ENCODE measurements around the gene SLC22A2.

SLC22A2 gene

DNA sequence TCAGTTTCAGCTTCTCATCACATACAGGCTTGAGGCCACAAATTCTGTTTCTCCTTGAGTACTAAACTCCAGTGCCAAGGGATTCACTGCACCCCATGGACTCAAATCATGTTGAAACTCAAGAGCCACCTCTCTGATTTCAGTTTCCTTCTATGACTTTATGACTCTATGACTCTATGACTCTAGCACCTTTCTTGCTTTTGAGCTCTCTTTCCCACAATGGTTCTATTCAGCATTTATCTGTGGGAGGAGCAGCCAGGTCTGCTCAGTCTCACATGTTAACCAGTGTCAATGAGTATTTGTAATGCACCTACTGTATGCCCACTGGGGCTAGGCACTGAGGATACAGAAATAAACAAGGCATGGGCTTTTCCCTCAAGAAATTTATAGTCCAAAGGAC, 14.6 kb upstream of the SLC22A2 start:
- DNase-seq = no peak

DNA sequence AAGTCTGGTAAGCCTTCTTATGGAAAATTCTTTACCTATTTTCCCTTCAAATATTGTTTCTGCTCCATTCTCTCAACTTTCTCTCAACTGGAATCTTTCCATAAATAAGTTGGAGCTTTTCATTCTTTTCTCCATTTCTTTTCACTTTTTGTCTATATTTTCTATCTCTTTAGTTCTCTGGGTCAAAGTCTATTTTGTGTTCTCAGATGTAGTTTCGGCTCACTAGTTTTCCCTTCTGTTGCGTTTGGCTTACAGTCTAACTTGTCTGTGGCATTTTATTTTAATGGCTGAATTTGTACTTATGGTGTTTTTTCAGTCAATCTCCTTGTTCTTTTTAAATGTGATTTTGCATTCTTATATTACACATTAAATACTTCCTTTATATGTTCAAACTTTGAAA, 14.1 kb upstream of the SLC22A2 start:
- no peak for DNase-seq

DNA sequence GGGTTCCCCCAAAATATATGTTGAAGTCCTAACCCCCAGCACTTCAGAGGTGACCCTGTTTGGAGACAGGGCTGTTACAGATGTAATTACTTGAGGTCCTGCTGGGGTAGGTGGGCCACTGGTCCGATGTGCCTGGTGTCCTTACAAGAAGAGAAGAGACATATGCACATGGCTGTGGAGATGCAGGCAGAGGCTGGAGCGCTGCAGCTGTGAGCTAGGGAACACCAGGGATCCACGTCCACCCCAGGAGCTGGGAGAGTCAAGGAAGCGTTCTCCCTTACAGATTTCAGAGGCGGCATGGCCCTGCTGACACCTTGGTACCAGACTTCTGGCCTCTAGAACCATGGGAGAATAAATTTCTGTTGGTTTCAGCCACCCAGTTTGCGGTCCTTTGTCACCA, 11.7 kb upstream of the SLC22A2 start:
- no peak for DNase-seq

DNA sequence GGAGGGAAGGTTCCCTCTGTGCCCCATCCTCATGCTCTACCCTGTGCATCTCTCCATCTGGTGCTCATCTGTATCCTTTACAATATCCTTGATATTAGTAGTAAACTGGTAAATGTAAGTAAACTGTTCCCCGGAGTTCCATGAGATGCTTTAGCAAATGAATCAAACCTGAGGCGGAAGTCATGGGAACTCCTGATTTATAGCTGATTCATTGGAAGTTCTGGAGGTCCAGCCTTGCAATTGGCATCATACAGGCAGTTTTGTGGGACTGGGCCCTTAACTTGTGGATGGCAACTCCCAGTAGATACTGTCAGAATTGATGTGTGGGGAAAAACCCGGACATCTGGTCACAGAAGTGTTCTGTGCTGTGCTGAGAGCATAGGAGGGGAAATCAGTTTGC, 11.2 kb upstream of the SLC22A2 start:
- no peak for DNase-seq

DNA sequence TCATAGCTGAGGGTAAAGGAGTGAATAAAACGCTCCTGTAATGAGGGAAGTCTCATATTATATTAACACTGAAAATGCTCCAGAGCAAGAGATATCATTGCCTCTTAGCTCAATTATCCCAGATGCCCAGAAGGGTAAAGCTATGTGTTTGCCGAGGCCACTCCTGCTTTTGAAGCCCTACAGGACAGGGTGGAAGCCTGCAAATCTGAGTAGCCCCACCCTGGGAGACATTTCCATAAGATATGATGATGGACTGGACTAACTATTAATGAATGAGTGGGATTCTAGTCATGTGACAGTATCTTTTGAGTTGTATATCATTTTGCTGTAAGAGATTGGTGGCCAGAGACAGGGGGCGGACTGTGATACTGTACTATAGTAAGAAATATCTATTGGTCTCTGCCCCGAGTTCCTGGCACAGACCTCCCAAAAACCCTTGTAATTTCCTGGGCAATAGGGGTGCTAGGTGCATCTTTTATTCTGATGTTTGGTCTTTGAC, 10.5 kb upstream of the SLC22A2 start:
- no peak for DNase-seq

DNA sequence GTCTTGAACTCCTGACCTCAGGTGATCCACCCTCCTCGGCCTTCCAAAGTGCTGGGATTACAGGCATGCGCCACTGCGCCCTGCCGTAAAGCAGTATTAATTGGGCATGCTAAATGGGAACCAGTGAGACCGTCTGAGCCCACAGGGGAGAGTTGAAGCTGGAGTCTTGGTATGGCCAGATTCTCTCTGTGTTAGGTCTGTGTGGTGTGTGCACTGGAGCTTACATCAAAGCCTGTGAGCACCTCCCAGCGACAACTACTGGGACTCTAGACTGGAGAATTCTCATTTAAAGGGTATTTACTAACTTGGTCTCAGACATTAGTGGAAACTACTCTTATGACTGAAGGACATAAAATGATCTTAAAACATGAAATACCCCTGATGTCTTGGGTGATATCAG, 8.5 kb upstream of the SLC22A2 start:
- DNase-seq = no peak

DNA sequence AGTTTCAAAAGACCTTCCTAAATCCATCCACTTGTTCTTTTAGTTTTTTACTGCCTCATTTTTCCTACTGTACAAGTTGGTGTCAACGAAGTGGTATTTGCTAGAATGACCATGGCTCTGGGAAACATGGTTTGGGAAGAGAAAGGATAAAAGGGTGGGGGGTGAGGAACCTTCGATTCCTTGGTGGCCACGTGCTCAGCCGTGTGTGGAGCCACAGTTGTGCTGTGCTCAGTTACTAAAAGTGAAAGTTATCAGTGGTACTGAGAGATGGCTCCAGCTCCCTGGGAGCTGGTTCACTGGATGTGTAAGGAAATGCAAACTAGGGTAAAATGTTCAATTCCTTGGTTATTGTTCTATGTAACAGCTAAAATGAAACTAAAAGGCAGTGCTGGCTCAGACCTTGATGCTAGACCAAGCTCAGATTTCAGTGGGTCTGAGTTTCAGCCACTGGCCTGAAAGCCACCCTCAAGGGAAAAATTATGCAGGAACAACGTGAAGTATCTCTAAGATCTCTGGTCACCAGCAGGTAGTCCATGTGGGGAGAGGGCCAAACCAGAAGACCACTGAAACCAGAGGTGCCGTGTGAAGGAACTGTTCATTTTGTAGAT, 7.4 kb upstream of the SLC22A2 start:
- DNase-seq = no peak

DNA sequence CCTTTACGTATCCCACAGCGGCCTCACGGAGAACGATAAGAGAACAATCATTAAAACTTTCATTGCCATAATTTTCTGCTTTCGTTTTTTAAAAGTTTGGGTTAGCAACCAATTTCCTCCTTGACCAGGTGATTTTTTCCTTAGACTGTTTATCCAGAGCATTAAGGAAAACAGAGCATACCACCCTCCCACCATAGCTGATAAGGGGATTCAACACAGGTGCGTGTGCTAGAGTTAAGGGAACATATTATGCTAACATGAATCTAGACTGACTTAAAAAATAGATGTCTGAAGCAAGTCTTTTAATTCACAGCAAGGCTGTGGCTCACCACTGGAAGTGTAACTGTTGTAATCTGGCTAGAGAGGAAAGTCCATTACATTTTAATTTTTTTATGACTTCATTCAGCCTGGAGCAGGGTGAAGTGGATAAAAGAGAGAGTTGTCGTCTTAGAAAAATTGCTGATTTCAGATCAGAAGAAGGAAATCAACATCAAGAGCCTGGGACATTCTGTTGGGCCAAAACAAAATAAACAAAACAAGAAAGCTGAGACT, 5.5 kb upstream of the SLC22A2 start:
- no peak for DNase-seq

DNA sequence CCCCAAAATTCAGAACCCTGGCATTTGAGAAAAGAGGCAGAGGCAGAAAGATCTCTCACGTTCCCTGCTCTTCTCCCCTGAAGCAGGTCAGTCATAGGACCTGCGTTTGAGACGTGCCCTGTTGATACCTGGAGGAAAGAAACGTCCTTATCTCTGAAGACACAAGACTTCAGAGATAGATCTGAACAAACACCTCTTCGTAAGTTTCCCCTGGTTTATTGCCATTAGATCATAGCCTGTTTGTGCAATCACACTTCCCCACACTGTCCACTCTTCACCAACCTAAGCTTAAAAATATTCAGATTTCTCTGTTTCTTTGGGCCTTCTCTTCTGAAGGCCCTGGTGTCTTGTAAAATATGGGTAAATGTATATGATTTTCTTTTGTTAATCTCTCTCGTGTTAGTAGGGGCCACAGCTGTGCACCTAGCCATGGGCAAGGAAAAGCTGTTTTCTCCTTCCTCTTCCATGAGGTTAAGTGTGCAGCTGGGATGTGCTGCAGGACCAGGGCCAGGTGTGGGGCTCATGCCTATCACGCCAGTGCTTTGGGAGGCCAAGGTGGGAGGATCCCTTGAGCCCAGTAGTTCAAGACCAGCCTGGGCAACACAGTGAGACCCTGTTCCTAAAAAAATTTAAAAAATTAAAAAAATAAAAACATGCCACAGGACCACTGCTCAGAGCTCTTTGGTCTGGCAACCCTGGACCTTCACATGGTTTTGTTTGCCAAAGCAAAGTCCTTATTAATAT, 4.7 kb upstream of the SLC22A2 start:
- no peak for DNase-seq

DNA sequence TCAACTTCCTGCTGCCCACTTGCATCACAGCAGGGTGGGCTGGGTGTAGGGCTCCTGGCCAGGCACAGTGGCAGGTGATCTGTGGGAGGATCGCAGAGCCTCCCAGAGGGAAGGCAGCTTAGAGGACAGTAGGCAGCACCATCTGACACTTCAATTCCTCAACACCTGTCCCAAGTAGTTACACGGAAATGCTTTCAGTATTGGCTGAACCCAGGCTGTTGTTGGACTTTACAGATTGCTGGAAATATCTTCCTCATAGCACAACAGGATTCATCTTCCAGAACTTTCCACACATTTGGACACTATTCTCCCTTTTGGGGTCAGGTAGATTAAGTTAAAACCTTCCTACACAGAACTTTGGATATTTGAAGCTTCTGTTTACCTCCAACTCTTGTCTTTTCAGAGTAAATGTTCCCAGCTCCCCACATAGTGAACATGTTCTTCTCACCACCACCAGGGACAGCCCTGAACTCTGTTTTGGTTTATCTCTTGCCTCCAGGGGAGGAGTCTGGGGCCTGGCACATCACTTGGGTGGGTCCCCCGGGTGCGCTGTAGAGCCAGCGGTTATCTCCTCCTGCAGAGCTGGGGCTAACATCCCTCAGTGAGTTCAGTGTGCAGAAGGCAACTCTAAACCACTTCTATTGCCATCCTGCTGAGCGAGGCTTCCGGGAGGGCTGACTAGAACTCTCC, 3.5 kb upstream of the SLC22A2 start:
- DNase-seq = no peak

DNA sequence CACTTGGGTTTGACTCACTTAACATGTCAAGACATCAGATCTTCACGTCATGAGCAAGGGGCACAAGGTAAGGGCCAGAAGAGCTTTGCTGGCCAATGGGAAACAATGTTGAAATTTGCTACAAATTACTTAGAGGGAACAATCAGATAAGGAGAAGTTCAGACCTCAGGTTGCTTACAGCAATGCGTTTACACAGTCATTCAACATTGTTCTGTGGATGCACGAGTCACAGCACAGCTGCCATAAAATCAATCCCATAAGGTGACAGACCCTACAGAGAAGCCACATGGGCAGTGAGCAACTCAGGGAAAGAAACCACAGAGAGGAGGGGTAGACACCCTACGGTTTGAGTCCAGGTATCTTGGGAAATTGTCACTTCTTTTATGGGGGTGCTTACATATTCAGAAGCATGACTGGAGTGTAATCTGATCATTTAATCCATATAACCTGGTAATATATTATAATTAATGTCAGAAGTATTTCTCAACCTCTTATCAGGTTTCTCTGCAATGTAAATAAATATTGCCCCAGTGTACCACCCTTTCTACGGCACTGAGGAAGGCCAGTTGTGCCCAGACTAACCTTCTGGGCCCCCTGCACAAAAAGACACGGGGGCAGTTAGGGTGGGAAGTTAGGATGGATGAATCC, 2.3 kb upstream of the SLC22A2 start:
- no peak for DNase-seq

DNA sequence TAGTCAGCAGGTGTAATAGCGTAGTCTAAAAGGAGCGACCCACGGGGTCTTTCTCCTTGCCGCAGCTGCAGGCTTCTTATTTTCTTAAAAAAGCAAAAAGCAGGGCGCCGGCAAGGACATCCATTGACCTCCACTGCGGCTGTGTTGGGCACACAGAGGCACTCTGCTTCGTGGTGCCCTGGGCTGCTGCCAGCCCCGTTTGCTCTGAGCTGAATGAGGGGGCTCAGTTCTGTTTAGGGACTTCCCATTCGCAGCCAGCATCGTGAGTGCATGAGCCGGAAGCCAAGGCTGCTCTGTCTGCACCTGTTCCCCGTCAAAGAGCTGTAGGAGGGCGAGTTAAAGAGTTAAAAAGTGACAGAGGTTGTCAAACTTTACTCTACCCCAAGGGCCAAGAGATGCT, 1.7 kb upstream of the SLC22A2 start:
- DNase-seq = no peak

DNA sequence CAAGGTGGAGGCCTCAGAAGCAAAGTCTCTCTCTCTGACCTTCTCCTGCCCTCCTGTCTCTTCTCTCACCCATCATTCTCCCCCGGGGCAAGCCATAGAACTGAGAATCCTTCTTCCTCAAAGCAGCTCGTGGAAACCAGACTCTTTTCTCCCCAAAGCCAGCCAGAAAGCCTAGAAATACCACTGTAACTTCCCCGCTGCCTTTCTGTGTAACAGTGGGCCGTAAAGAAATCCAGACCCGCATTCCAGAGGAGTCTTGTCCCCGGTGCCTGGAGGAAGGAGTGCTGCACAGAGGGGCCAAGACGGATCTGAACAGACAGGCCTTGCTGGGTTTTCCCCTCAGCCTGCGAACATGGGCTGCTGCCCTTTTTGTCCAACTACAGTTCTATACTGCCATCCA, 977 bp upstream of the SLC22A2 start:
- no peak for DNase-seq

DNA sequence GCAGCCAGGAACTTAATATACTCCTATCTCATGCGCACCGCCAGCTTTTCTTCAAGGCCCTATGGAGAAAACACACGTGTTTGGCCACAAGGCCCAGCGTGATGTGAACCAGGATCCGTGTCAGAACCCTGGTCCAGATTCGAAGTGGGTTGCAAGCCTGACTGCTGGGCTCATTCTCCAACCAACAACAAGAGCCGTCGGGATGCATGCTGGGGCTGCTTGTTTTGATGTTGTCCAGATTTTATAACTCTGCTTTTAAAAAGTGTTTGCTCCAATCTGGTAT, 463 bp upstream of the SLC22A2 start:
- DNase-seq = no peak

DNA sequence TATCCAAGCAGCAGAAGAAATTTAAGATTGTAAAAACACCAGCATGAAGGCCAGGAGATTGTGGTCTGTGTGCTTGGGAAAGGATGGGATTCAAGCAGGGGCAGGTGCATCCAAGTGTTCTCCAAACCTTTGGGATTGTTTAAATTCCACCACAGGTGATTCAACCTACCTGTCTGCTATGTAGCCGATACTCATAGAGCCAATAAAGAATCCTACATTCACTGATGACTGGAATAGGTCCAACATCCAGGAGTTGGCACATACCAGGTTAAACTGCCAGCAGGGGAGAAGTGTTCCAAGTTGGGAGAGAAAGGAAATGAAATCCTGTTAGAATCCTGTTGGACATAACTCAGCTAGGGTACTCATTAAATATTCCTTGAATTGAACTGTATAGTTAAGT, 2.2 kb downstream of the SLC22A2 start:
- no peak for DNase-seq

DNA sequence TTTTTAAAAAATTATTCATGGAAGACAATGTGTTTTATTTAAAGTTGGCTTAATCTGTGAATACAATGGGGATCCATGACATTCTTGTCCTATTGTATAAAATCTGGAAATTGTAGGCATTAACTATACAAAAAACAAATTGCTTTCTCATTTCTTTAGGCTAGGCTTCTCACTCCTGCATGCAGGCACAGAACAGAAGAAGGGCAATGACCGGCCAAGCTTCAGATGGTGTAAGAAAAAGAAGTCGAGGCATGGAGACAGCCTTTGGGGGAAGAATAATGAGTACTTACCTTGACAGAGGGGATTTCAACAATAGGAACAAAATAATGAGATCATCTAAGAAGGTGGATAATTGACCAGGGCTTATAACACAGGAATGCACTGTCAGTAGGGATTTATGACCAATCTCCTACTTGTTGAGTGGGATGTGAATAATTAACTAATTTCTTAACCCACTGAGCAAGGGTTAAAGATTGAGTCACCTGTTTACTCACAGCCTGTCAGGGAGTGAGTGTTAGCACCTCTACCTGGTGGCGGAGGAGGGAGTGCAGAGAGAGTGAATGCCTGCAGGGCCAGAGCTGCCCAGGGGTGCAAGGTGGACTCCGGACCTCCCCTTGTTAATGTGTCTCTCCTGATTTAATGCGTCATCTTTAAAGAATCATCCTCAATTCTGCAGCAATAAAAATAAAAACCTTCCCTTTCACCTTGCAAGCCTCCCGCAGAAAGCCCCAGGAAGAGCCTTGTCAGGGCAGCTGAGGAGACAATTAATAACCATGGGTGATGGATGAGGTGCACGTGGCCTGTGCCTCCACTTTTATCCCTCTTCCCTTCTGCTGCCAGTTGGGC, 3.9 kb downstream of the SLC22A2 start:
- DNase-seq = no peak

DNA sequence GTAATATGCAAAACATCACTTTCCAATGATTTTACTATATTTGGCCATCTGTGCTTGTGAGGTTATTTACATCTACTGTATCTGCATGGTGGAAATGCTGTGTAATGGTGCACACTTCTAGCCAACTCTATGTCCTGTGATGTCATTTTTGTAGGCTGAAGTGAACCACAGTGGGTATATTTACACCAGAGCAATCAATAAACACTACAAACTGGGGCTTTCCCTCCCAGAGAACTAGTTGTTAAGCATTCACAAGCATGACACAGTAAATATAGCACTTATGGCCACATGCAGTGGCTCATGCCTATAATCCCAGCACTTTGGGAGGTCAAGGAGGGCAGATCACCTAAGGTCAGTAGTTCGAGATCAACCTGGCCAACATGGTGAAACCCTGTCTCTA, 4.9 kb downstream of the SLC22A2 start:
- DNase-seq = no peak

DNA sequence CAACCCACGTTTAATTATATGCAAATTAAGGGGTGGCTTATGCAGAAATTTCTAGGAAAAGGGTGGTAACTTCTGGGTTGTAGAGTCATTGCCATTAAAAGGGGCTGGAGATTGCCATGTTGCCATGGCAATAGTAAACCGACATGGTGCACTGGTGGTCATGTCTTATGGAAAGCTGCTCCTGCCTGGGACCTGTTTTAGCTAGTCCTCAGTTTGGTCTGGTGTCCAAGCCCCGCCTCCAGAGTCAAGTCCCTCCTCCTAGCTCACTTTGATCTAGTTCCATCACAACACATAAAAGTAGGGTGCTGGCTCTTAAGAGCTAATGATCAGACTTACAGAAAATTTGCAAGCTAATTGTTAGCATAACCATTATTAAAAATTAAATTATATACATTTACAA, 5.3 kb downstream of the SLC22A2 start:
- no peak for DNase-seq

DNA sequence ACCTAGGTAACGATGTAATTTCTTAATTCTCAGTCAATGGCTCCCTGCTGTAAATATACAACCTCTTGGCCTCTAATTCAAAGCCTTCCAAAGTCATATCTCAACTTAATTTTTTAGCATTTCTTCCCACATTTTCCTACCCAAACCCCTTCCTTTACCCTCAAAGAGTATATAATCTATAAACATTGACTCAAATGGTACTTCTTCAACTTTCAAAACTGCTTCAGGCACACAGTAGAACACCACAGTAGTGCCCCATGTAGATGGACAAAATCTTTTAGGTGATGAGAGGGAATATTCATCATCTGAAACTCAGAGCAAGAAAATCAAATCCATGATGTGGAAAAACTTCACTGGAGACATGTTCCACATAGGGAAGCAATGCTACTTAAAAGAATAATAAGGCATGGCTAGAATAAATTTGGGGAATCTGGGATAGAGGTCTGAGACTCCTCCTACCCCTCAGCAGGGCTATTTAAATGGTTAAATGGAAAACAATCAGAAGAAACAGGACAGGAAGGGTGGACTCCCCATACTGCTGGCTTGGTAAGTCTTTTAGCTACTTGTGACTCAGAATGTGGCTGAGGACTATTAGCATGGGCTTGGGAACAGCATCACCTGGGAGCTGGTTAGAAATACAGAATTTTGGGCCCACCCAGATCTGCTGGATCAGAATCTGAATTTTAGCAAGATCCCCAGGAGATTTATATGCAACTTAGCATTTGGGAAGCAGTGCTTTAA, 6.4 kb downstream of the SLC22A2 start:
- DNase-seq = no peak

DNA sequence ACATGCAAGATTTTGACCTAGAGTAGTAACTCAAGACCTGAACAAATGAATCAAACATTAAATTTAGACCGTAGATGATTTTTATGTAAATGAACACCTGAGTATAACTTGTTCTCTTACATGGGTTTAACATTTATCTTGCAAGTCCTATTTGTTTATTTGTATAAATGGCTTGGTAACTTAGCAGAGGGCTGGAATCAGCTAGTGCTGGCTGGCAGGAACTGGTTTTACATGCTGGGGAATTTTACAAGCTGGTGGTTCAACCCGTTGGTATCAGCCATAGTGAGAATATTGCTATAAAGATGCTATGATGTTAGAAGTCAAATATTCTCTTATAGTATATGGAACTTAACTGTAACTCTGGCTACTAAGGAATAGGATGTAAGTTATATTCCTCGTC, 8.9 kb downstream of the SLC22A2 start:
- no peak for DNase-seq

DNA sequence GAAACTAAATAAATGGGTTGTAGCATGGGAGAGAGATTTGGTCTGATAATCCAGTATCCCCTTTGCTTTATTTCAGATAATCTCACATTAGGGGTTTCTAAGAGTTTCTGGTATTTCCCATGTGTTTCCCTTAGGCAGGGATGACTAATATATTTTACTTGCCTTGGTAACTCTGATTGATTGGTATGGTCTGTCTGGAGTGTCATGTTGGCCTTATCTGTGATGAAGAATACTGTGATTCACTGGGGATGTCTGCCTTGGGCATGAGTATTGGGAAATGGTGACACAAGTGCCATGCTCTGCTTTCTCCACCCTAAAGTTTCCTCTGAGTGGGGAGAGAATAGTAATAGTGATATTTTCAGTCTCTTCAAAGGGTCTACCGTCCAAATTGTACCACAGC, 10.1 kb downstream of the SLC22A2 start:
- DNase-seq = no peak

DNA sequence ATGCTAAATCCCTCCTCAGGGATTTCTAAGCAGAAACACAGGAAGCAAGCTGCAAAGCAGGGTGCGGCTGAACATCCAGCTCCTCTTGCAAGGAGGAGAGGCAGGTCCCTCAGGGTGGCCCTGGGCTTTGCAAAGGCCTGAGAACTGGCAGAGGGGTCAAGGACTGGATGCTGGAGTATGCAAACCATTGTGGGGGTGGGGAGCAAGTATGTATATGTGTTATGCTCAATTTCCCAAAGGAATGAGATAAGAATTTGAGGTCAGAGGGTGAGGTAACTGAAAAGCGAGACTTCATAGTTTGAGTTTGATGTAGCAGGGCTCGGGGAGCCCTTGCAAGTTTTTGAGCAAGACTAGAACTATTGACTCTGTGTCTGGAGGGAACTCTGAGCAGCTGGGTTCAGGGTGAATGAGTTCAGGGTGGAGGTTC, 11.2 kb downstream of the SLC22A2 start:
- no peak for DNase-seq
